Measurements from ENCODE around the gene ZNF526. TPM values are rescaled to one million over a fixed set of nuclear protein-coding genes. Genes with fewer than 3 reads are reported as not detected.

ZNF526 gene
- total and polyA plus RNA-seq, 9 of the 15 experiments (the other 6 are each of a cell fraction or from before 2014, with no cell fraction given): 1.3 to 17.9 (median 6.2) TPM

- no peak; a peak in 1 of 4 replicates for TF ChIP-seq ZMIZ1 (IDR thresholded peaks at IDR 0.05; ENCODE audit: low read depth in 2 of 2, low read length in 2 of 2)
- no peak for TF ChIP-seq TSHZ1 (CRISPR knock-in tag; IDR thresholded peaks at IDR 0.05)
- no peak; the same call in 1 of the 2 replicates for TF ChIP-seq ESRRB (CRISPR knock-in tag; IDR thresholded peaks at IDR 0.05; ENCODE audit: borderline replicate concordance)
- TF ChIP-seq, protein P1, sequence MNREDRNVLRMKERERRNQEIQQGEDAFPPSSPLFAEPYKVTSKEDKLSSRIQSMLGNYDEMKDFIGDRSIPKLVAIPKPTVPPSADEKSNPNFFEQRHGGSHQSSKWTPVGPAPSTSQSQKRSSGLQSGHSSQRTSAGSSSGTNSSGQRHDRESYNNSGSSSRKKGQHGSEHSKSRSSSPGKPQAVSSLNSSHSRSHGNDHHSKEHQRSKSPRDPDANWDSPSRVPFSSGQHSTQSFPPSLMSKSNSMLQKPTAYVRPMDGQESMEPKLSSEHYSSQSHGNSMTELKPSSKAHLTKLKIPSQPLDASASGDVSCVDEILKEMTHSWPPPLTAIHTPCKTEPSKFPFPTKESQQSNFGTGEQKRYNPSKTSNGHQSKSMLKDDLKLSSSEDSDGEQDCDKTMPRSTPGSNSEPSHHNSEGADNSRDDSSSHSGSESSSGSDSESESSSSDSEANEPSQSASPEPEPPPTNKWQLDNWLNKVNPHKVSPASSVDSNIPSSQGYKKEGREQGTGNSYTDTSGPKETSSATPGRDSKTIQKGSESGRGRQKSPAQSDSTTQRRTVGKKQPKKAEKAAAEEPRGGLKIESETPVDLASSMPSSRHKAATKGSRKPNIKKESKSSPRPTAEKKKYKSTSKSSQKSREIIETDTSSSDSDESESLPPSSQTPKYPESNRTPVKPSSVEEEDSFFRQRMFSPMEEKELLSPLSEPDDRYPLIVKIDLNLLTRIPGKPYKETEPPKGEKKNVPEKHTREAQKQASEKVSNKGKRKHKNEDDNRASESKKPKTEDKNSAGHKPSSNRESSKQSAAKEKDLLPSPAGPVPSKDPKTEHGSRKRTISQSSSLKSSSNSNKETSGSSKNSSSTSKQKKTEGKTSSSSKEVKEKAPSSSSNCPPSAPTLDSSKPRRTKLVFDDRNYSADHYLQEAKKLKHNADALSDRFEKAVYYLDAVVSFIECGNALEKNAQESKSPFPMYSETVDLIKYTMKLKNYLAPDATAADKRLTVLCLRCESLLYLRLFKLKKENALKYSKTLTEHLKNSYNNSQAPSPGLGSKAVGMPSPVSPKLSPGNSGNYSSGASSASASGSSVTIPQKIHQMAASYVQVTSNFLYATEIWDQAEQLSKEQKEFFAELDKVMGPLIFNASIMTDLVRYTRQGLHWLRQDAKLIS (CRISPR knock-in tag; IDR thresholded peaks at IDR 0.05): no peak
- TF ChIP-seq TCFL5 (CRISPR knock-in tag; conservative IDR thresholded peaks at IDR 0.05): no peak
- TF ChIP-seq FOXK2 (conservative IDR thresholded peaks at IDR 0.05 in 1 of 2, IDR thresholded peaks at IDR 0.05 in 1 of 2; ENCODE audit: low read depth in 2 of 2): peak; percentile 81 to 91; a peak in 3 of 4 replicates
- no peak for TF ChIP-seq NCOA6 (IDR thresholded peaks at IDR 0.05)
- TF ChIP-seq LEF1 (IDR thresholded peaks at IDR 0.05): peak; percentile 72; the same call in 1 of the 2 replicates
- no peak for TF ChIP-seq SMAD3 (CRISPR knock-in tag; conservative IDR thresholded peaks at IDR 0.05)
- 0 out of 2 replicates have a peak, but pooled peaks have one; percentile 38 for TF ChIP-seq HBP1 (CRISPR knock-in tag; IDR thresholded peaks at IDR 0.05)
- peak; percentile 3; the same call in 1 of the 2 replicates for TF ChIP-seq EP300 (IDR thresholded peaks at IDR 0.05; ENCODE audit: low read length)
- TF ChIP-seq NFIC (IDR thresholded peaks at IDR 0.05): peak; percentile 35; the same call in 1 of the 2 replicates
Measured at GRCh38 chr19:42219812-42220750, at the start of gene ZNF526 (continued).

All from K562 (cell line).